Stimulated activated naive CD8-positive, alpha-beta T cell treated with anti-CD3 and anti-CD28 coated beads, Interleukin-15, Interleukin-2, amounts not matched to agents 100 ng/mL and 50 ng/mL, for 24 hours (primary cell): Measurements from ENCODE around the gene TTLL11.

Source experiments
- H3K27ac Mint-ChIP-seq: one replicate; pipeline ENCODE4 v1.8.0; 2021; ENCODE audit warnings: mild to moderate bottlenecking, mixed read lengths
- H3K27me3 Mint-ChIP-seq: one replicate; pipeline ENCODE4 v1.8.0; 2021; ENCODE audit warnings: mixed read lengths
- H3K36me3 Mint-ChIP-seq: one replicate; pipeline ENCODE4 v1.8.0; 2021; ENCODE audit warnings: low read depth, mixed read lengths
- H3K4me1 Mint-ChIP-seq: one replicate; pipeline ENCODE4 v1.8.0; 2021; ENCODE audit warnings: low read depth, mixed read lengths
- H3K4me3 Mint-ChIP-seq: one replicate; pipeline ENCODE4 v1.8.0; 2021; ENCODE audit warnings: mild to moderate bottlenecking, mixed read lengths
- H3K9me3 Mint-ChIP-seq: one replicate; pipeline ENCODE4 v1.8.0; 2021; ENCODE audit warnings: mixed read lengths

Gene TTLL11

DNA sequence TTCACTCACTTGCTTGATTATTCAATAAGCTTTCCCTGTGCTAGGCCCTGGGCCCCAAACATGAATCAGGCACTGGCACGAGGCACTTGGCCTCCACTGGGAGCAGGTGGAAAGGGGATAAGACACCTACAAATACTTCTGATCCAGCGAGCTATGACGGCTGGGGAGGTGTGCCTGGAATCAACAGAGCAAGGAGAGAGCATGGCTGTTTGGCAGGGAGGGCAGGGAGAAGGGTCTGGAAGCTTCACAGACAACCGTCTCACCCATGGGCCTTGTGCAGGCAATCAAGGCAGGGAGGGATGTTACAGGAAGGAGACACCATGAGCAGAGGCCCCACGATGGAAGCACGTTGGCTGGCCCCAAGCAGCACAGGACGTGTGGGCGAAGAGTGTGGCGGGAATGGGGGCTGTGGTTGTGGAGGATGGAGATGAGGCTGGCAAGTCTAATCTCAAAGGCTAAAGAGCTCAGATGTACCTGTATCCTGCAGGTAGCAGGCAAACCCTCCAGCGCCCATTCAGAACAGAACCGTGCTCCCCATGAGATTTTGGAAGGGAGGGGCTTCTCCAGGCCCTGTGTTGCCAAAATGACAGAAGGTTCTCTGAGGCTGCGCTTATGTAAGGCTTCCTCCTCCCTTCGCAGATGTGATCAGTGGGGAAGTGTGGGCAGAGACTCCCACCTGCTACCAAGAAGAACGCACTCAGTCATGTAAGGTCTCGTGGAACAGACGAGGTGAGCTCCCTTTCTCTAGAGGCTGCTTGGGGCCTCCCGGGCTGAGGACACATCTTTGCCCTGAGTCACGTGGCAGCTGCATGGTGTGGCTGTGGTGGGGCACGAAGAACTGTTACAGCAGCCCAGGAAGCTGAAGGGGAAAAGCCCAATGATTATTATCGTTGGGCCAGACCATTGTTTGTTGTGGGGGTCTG, 252.0 kb downstream of the TTLL11 start:
- H3K36me3 Mint-ChIP-seq = no peaks in the 10 kb centered on the region

GRCh38 chr9:121839726-121840500, 253.2 kb downstream of the TTLL11 start:
- Mint-ChIP-seq H3K4me1 (peaks cover 9% of the 10 kb centered on the region), H3K36me3 (no peaks in the 10 kb centered on the region), H3K27ac (no peak overlapping the region), H3K9me3 (peaks cover 11% of the 10 kb centered on the region), H3K4me3 (no peak overlapping the region), H3K27me3 (peaks cover 9% of the 10 kb centered on the region)

More for the DNA sequence above, 252.0 kb downstream of the TTLL11 start:
- Mint-ChIP-seq H3K9me3 (peaks cover 13% of the 10 kb centered on the region), H3K27ac (no peak overlapping the region), H3K27me3 (peaks cover 9% of the 10 kb centered on the region), H3K4me1 (peaks cover 9% of the 10 kb centered on the region), H3K4me3 (no peak overlapping the region)

- peaks cover 2% of the 10 kb centered on the region for H3K27me3 Mint-ChIP-seq
- no peak overlapping the region for H3K4me3 Mint-ChIP-seq
- peaks cover 9% of the 10 kb centered on the region for H3K4me1 Mint-ChIP-seq
- no peaks in the 10 kb centered on the region for H3K36me3 Mint-ChIP-seq
- no peak overlapping the region for H3K27ac Mint-ChIP-seq
- peaks cover 2% of the 10 kb centered on the region for H3K9me3 Mint-ChIP-seq
Measured at GRCh38 chr9:121838746-121839669, 254.1 kb downstream of the TTLL11 start.

- no peak overlapping the region for H3K4me3 Mint-ChIP-seq
- H3K9me3 Mint-ChIP-seq = no peaks in the 10 kb centered on the region
- no peaks in the 10 kb centered on the region for H3K27me3 Mint-ChIP-seq
- no peaks in the 10 kb centered on the region for H3K36me3 Mint-ChIP-seq
- no peak overlapping the region for H3K27ac Mint-ChIP-seq
- peaks cover 9% of the 10 kb centered on the region for H3K4me1 Mint-ChIP-seq
Measured at GRCh38 chr9:121837113-121837961, 255.8 kb downstream of the TTLL11 start.

- H3K4me1 Mint-ChIP-seq = peaks cover 7% of the 10 kb centered on the region
- H3K4me3 Mint-ChIP-seq = no peak overlapping the region
- no peaks in the 10 kb centered on the region for H3K36me3 Mint-ChIP-seq
- H3K9me3 Mint-ChIP-seq = no peaks in the 10 kb centered on the region
- H3K27ac Mint-ChIP-seq = no peak overlapping the region
- H3K27me3 Mint-ChIP-seq = no peaks in the 10 kb centered on the region
Measured at GRCh38 chr9:121836366-121836885, 256.7 kb downstream of the TTLL11 start.

DNA sequence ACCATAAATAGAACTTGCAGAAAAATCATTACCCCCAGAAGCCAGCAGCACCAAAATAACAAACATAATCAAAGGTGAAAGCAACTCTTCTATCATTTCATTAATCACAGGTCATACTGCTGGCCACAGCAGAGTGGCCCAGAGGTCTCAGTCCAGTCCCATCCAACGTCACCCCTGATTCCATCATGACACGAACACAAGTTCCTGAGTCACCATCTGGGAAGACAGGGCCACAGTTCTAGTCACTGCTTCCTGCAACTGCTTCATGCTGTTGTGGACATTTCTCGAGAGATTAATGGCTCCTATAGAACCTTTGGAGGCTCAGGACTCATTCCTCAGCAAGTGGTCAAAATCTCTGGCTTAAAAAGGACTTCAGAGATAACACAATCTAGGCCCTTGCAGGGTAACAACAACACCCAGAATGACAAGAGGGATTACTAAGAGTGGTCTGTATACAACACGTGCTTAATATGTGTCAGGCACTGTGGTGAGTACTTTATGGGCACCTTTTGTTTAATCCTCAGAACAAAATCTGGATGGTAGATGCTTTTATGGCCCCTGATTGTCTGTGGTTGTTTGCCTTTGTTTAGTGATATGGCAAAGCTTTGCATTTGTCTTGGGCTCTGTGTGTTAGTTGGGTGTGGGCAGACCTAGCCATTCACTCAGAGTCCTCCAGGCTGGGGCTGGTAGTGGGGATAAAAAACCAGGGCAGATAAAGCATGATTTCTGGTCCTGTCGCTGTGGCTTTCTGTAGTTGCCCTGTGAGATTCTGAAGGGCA, 257.3 kb downstream of the TTLL11 start:
- no peaks in the 10 kb centered on the region for H3K36me3 Mint-ChIP-seq
- no peaks in the 10 kb centered on the region for H3K27me3 Mint-ChIP-seq
- peaks cover 2% of the 10 kb centered on the region for H3K4me1 Mint-ChIP-seq
- no peak overlapping the region for H3K4me3 Mint-ChIP-seq
- H3K27ac Mint-ChIP-seq = no peak overlapping the region
- no peaks in the 10 kb centered on the region for H3K9me3 Mint-ChIP-seq

DNA sequence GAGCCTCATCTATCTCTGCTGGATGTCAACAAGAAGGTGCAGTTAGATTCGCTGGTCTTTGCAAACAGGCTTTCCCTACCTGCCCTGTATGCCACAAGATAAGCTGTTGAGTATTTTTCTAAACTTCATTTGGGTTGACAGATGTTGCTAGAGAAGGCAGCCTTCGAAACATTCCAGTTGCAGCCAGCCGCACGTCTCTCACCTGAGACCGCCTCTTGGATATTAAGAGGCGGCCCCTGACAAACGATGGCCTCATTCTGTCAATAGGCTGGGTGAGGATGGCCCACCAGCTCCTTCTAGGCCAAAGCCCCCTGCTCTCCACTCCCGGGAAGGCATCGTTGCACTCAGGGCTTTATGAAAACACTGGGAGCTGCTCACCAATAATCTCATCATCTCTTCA, 260.0 kb downstream of the TTLL11 start:
- no peak overlapping the region for H3K27ac Mint-ChIP-seq
- H3K36me3 Mint-ChIP-seq = no peaks in the 10 kb centered on the region
- no peaks in the 10 kb centered on the region for H3K27me3 Mint-ChIP-seq
- H3K9me3 Mint-ChIP-seq = no peaks in the 10 kb centered on the region
- H3K4me3 Mint-ChIP-seq = no peak overlapping the region
- H3K4me1 Mint-ChIP-seq = no peaks in the 10 kb centered on the region

GRCh38 chr9:121831869-121832268, 261.2 kb downstream of the TTLL11 start:
- H3K4me3 Mint-ChIP-seq = no peak overlapping the region
- no peak overlapping the region for H3K27ac Mint-ChIP-seq
- no peaks in the 10 kb centered on the region for H3K36me3 Mint-ChIP-seq
- H3K4me1 Mint-ChIP-seq = no peaks in the 10 kb centered on the region
- no peaks in the 10 kb centered on the region for H3K27me3 Mint-ChIP-seq
- H3K9me3 Mint-ChIP-seq = no peaks in the 10 kb centered on the region

DNA sequence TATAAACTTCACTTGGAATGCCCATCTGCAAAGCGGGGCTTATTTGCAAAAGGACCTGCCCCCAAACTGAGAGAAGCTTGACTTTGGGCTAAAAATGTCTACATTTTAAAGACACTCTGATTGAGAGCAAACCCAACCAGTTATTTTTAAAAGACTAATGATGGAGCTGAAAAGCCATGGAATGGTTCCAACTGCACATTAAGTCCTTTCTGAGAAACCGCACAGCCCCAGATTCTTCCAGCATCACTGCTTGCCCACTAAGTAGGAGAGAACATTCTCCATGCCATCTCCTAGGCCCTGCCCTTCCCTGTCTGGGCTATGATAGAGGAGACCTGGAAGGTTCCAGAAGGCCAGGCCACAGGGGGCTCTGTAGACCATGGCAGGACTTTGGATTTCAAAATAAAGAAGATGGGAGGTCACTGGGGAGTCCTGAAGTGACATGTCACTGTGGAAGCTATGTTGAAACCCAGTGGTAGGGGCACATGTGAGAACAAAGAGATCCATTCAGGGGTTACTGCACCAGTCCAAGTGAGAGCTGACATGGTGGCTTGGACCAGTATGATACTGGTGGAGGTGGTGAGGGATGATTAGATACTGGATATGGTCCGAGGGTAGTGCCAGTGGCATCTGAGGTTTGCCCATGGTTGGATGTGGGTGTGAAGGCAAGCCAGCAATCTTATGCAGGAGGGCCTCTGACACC, 262.5 kb downstream of the TTLL11 start:
- H3K4me3 Mint-ChIP-seq = no peak overlapping the region
- H3K36me3 Mint-ChIP-seq = no peaks in the 10 kb centered on the region
- no peak overlapping the region for H3K27ac Mint-ChIP-seq
- no peaks in the 10 kb centered on the region for H3K9me3 Mint-ChIP-seq
- H3K4me1 Mint-ChIP-seq = no peaks in the 10 kb centered on the region
- no peaks in the 10 kb centered on the region for H3K27me3 Mint-ChIP-seq

- Mint-ChIP-seq H3K27ac (no peak overlapping the region), H3K27me3 (no peaks in the 10 kb centered on the region), H3K9me3 (no peaks in the 10 kb centered on the region), H3K4me3 (no peak overlapping the region), H3K36me3 (no peaks in the 10 kb centered on the region), H3K4me1 (no peaks in the 10 kb centered on the region)
Measured at GRCh38 chr9:121827251-121827967, 265.7 kb downstream of the TTLL11 start.

DNA sequence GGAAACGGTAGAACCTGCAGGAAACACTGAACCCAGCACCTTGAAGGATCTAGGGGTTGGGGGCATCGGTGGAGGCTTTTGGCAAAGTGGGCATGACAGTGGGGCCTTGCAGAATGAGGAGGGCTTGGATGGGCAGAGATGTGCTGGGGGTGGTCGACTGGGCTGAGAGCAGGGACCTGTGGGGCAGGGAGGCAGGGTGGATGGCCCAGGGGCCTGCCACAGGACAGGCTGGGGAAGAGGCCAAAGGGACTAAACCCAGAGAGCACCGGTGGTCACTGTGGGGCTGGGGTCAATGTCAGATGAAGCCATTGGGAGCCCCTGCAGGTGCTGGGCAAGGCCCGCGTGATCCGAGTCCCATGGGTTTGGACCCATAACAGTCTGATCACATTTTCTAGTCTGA, 266.4 kb downstream of the TTLL11 start:
- H3K4me3 Mint-ChIP-seq = no peak overlapping the region

DNA sequence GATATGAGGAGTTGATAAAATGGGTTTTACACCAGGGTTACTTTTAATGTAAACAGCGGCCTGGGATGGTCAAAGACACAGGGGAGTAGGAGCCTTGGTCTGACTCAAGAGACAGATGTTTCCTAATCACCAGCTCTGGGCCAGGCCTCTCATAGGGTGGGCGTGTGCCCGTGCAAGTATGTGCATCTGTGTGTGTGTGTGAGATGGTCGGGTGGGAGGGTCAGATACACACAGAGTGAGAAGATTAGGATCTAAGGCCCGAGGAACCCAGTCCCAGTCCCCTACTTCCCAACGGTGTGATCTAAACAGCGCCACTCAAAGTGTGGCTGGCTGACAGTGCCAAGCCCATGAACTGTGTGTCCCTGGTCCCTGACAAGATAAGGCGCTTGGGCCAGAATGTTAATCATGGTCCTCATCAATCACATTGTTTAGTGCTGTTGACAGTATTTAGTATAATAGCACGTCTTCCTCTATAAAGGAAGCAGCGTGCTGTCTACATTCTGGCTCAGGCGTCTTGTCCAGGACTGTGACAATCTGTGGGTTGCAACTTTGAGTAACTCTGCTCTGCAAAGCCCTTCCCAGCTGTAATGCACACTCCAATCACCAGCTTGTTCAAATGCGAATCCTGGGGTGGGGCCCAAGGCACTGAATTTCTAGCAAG, 267.9 kb downstream of the TTLL11 start:
- H3K4me1 Mint-ChIP-seq = no peaks in the 10 kb centered on the region
- no peaks in the 10 kb centered on the region for H3K27me3 Mint-ChIP-seq
- H3K27ac Mint-ChIP-seq = no peak overlapping the region
- H3K9me3 Mint-ChIP-seq = no peaks in the 10 kb centered on the region
- no peaks in the 10 kb centered on the region for H3K36me3 Mint-ChIP-seq
- H3K4me3 Mint-ChIP-seq = no peak overlapping the region

More for the DNA sequence above, 266.4 kb downstream of the TTLL11 start:
- Mint-ChIP-seq H3K4me1 (no peaks in the 10 kb centered on the region), H3K27ac (no peak overlapping the region), H3K27me3 (no peaks in the 10 kb centered on the region), H3K9me3 (no peaks in the 10 kb centered on the region), H3K36me3 (no peaks in the 10 kb centered on the region)
